ENCODE results near the gene BANF1. TPM values are rescaled to one million over a fixed set of nuclear protein-coding genes. Genes with fewer than 3 reads are reported as not detected.

The BANF1 gene
- total RNA-seq, 1 donor from 2014 or later, result 54.5 TPM

DNA sequence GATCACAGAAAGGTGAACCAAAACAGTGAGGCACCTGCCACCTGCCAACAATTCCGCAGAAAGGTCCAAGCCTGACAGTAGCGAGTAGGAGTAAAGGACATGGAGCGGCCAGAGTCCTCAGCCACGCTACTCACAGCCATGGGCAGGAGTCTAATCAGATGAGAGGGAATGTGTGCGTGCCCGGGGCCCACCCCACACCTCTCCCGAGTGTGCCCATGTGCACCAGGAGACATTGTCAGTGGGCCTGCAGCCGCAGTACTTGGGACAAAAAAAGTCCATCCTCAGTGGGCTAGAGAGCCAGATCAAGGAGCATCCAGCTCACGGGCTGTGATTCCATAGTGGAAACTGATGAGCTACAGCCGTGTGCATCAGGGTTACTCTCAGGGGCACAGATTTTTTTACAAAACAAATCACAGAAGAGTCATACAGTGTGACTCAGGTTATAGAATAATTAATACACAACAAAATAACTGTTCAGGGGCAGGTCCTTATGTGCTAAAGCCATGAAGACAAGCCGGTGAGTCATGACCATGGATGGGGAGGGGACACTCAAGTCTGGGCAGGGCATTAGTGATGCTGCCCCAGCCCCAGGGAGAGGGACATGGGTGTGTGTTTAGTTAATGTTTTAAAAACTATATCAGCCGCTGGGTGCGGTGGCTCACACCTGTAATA is 28.7 kb upstream of the BANF1 start:
- no peaks in the 10 kb centered on the region for H3K9me3 ChIP-seq
- TF ChIP-seq, protein P1, sequence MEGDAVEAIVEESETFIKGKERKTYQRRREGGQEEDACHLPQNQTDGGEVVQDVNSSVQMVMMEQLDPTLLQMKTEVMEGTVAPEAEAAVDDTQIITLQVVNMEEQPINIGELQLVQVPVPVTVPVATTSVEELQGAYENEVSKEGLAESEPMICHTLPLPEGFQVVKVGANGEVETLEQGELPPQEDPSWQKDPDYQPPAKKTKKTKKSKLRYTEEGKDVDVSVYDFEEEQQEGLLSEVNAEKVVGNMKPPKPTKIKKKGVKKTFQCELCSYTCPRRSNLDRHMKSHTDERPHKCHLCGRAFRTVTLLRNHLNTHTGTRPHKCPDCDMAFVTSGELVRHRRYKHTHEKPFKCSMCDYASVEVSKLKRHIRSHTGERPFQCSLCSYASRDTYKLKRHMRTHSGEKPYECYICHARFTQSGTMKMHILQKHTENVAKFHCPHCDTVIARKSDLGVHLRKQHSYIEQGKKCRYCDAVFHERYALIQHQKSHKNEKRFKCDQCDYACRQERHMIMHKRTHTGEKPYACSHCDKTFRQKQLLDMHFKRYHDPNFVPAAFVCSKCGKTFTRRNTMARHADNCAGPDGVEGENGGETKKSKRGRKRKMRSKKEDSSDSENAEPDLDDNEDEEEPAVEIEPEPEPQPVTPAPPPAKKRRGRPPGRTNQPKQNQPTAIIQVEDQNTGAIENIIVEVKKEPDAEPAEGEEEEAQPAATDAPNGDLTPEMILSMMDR (IDR thresholded peaks at IDR 0.05), result no peak
- TF ChIP-seq POLR2A (IDR thresholded peaks at IDR 0.05) (no peak), POLR2AphosphoS5 (IDR thresholded peaks at IDR 0.05; ENCODE audit: insufficient read depth in 1 of 2, low read depth in 1 of 2) (no peak)
- no peaks in the 10 kb centered on the region for H3K27me3 ChIP-seq
- intact Hi-C loops (cut with DNase I), result no loop called here
- no peak overlapping the region for H3K27ac ChIP-seq
- H3K4me3 ChIP-seq, result no peak overlapping the region
- DNase-seq (ENCODE audit: extremely low spot score in 2 of 2), result no peak
- H3K36me3 ChIP-seq, result peaks cover 0 to 50% of the 10 kb centered on the region in 2 donors
- no peaks in the 10 kb centered on the region for H3K4me1 ChIP-seq

DNA sequence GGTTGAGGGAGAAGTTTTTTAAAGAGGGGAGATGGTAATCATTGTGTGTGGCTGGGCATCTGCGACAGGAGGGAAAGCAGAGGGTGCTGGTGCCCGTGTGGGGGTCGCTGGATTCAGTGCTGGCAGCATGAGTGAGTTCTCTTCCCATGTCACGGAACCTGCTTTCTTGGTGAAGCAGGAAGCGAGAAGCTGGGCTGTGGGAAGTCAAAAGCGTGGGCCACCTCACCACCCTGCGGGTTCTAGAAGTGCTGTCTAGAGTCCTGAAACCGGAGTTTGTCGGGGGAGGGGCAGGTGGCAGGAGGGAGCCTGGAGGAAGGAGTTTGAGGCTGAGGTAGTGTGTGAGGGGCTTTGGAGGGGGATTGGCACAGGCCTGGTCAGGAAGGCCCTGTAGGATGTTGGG is 26.5 kb upstream of the BANF1 start:
- Histone ChIP-seq H3K4me1 (no peaks in the 10 kb centered on the region), H3K36me3 (peaks cover 0 to 46% of the 10 kb centered on the region in 2 donors), H3K27me3 (no peaks in the 10 kb centered on the region), H3K9me3 (no peaks in the 10 kb centered on the region), H3K4me3 (no peak overlapping the region), H3K27ac (no peak overlapping the region)
- no peak for DNase-seq (ENCODE audit: extremely low spot score in 2 of 2)
- TF ChIP-seq, protein P1 (IDR thresholded peaks at IDR 0.05), result no peak
- TF ChIP-seq POLR2AphosphoS5 (IDR thresholded peaks at IDR 0.05; ENCODE audit: insufficient read depth in 1 of 2, low read depth in 1 of 2) (no peak), POLR2A (IDR thresholded peaks at IDR 0.05) (no peak)
- intact Hi-C loops (cut with DNase I), result no loop called here

DNA sequence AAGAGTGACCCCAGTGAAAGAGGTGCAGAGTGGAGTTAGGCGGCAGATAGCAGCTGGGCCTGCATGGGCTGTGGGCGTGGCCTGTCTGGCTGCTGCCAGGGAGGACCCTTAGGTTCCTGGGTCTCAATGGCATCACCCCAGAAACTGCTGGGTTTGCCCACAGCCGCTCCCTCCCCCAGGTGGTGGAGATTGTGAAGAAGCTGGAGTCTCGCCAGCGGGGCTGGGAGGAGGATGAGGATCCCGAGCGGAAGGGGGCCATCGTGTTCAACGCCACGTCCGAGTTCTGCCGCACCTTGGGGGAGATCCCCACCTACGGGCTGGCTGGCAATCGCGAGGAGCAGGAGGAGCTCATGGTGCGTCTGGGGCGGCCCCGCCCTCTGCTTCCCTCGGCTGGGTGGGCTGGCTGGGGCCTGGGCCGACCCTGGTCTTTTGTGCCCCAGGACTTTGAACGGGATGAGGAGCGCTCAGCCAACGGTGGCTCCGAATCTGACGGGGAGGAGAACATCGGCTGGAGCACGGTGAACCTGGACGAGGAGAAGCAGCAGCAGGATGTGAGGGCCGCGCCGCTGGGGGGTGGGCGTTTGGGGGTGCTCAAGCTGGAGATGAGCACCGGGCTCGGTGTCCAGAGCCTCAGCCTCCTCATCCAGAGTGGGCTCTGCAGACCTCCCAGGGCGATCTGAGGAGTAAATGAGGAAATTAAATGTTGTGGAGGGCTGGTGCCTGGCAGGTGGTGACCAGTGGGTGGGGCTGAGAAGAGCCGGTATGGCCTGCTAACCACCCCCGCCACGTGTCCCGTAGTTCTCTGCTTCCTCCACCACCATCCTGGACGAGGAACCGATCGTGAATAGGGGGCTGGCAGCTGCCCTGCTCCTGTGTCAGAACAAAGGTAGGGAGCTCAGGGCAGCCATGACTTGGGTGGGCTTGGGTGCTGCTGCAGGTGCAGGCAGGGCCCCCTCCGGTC is 25.8 kb upstream of the BANF1 start:
- TF ChIP-seq POLR2AphosphoS5 (IDR thresholded peaks at IDR 0.05; ENCODE audit: insufficient read depth in 1 of 2, low read depth in 1 of 2) (no peak), POLR2A (IDR thresholded peaks at IDR 0.05) (no peak)
- TF ChIP-seq, protein P1 (IDR thresholded peaks at IDR 0.05), result no peak
- no peaks in the 10 kb centered on the region for H3K4me1 ChIP-seq
- peaks cover 0 to 46% of the 10 kb centered on the region in 2 donors for H3K36me3 ChIP-seq
- no peak overlapping the region for H3K27ac ChIP-seq
- H3K27me3 ChIP-seq, result no peaks in the 10 kb centered on the region
- H3K4me3 ChIP-seq, result no peak overlapping the region
- no peaks in the 10 kb centered on the region for H3K9me3 ChIP-seq
- no peak for DNase-seq (ENCODE audit: extremely low spot score in 2 of 2)
- intact Hi-C loops (cut with DNase I), result no loop called here

DNA sequence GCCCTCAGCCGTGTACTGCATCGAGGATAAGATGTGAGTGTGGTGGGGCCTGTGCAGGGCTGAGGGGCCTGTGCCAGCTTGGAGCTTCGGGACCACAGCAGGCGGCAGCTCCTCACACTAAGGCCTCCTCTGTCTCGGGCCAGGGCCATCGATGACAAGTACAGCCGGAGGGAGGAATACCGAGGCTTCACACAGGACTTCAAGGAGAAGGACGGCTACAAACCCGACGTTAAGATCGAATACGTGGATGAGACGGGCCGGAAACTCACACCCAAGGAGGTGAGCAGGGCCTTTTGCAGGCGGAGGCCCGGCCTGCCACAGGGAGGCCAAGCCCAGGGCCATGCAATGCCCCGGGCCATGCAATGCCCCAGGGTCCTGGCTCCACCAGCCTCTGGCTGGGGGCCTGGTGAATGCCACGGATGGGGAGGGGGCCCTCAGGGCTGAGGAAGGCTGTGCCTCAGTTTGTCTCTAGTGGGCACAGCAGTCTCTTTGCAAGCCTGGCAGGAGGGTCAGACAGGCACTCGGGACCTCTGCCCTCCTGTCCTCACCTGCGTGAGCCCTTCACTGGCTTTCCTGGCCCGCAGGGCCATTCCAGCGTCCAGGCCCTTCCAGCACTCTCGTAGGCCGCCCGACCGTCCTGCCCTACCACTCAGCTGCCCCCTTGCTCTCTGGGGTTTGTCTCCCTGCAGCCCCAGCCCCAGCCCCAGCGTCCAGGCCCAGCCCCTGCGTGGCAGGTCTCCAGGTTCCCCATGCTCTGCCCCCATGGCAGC is 24.5 kb upstream of the BANF1 start:
- Histone ChIP-seq H3K27ac (no peak overlapping the region), H3K36me3 (peaks cover 0 to 46% of the 10 kb centered on the region in 2 donors), H3K27me3 (no peaks in the 10 kb centered on the region), H3K9me3 (no peaks in the 10 kb centered on the region), H3K4me3 (no peak overlapping the region), H3K4me1 (no peaks in the 10 kb centered on the region)
- TF ChIP-seq POLR2A (IDR thresholded peaks at IDR 0.05) (no peak), POLR2AphosphoS5 (IDR thresholded peaks at IDR 0.05; ENCODE audit: insufficient read depth in 1 of 2, low read depth in 1 of 2) (no peak)
- TF ChIP-seq, protein P1 (IDR thresholded peaks at IDR 0.05), result no peak
- intact Hi-C loops (cut with DNase I), result no loop called here
- DNase-seq (ENCODE audit: extremely low spot score in 2 of 2), result peak in 1 of 2 donors; percentile 77
